Astrocyte of the cerebellum (primary cell): ENCODE data around the gene GRPR.
A peak's percentile ranks its signal among the peaks of the same experiment; 100 is the strongest.

Experiments
- DNase-seq: peaks from one replicate; pipeline ENCODE4 v3.0.0-alpha.2; 2011; ENCODE audit warnings: low read depth
- H3K4me3 ChIP-seq: 2 replicates; pipeline ENCODE4 v1.5.1; 2011; ENCODE audit warnings: mild to moderate bottlenecking, low read depth, low read length, moderate library complexity
- in situ Hi-C: cut with HindIII; loops from 2 replicates; pipeline ENCODE4 v1.10.0; 2017; ENCODE audit warnings: low sequenced_read_pairs
- TF ChIP-seq, protein P1 (sequence below): IDR thresholded peaks from 2 replicates; pipeline ENCODE4 v1.5.1; 2012; ENCODE audit warnings: low read length, low read depth, moderate library complexity, mild to moderate bottlenecking; ENCODE audit errors: missing control alignments

The GRPR gene

DNA sequence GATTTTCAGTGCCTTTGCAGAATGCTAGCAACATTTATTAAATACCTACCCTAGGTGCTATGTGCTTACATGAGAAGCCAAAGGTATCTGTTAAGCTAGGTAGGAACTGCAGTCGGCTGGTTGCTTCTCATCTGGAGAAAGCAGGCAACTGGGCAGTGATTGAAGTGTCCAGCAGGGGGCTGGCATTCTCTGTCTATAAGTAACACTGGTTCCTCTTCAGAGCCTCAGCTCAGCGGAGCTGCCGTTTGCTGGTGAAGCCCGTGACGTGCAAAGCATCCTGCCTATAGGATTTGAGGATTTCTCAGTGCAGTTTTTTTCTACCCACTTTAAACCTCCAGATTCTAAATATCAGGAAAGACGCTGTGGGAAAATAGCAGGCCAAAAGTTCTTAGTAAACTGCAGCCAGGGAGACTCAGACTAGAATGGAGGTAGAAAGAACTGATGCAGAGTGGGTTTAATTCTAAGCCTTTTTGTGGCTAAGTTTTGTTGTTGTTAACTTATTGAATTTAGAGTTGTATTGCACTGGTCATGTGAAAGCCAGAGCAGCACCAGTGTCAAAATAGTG is at the start of gene GRPR:
Gene GRPR (plus strand): TSS at position 344 of the 565 bp plus-strand sequence. CDS start 389 bp downstream, outside the sequence.
- TF ChIP-seq, protein P1, sequence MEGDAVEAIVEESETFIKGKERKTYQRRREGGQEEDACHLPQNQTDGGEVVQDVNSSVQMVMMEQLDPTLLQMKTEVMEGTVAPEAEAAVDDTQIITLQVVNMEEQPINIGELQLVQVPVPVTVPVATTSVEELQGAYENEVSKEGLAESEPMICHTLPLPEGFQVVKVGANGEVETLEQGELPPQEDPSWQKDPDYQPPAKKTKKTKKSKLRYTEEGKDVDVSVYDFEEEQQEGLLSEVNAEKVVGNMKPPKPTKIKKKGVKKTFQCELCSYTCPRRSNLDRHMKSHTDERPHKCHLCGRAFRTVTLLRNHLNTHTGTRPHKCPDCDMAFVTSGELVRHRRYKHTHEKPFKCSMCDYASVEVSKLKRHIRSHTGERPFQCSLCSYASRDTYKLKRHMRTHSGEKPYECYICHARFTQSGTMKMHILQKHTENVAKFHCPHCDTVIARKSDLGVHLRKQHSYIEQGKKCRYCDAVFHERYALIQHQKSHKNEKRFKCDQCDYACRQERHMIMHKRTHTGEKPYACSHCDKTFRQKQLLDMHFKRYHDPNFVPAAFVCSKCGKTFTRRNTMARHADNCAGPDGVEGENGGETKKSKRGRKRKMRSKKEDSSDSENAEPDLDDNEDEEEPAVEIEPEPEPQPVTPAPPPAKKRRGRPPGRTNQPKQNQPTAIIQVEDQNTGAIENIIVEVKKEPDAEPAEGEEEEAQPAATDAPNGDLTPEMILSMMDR: peak; percentile 81

GRCh38 chrX:16075087-16075486 is 48.3 kb upstream of the GRPR start:
- in situ Hi-C loops: no loop called here
- no peak for DNase-seq
- no peak overlapping the region for H3K4me3 ChIP-seq
- TF ChIP-seq, protein P1: no peak

More for the DNA sequence above, at the start of gene GRPR:
- peak; percentile 72 for DNase-seq
- in situ Hi-C loops: no loop called here
- no peak within 1 kb of the TSS for H3K4me3 ChIP-seq

DNA sequence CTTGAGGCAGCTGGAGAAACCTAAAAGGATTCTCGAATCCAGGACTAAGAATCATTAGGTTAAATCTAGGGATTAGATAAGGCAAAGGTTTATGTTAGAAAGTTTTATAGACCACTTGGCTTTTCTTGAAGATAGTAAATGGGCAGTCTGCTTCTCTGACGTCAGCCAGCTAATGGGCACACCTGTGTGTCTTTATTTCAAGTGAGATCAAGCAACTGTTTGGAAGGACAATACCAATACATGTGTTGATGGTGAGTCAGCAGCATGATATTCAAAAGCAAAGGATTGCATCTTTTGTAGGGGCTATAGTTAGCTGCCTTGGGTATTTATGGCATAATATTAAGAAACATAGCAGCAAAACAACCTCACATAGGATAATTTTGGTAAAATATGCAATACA is 46.5 kb upstream of the GRPR start:
- TF ChIP-seq, protein P1: no peak
- no peak for DNase-seq
- in situ Hi-C loops: no loop called here
- H3K4me3 ChIP-seq: no peak overlapping the region

DNA sequence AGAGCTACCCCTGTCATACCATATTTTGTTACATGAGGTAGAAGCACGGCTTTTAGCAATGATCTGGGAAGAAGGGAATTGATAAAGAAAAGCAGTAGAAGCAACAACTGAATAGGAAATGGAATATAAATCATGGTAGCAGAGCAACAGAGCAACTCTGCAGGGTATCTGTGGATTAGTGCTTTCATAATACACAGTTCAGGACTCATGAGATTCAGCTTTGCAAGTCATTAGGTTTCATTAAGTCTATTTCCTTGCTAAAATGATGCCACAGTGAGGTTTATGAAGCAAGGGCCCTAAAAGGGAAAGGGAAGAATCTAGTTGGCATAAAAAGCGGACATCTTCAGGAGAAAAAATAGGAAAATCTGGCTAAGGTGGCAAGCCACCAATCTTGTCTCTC is 45.6 kb upstream of the GRPR start:
- TF ChIP-seq, protein P1: no peak
- in situ Hi-C loops: no loop called here
- H3K4me3 ChIP-seq: no peak overlapping the region
- DNase-seq: no peak

DNA sequence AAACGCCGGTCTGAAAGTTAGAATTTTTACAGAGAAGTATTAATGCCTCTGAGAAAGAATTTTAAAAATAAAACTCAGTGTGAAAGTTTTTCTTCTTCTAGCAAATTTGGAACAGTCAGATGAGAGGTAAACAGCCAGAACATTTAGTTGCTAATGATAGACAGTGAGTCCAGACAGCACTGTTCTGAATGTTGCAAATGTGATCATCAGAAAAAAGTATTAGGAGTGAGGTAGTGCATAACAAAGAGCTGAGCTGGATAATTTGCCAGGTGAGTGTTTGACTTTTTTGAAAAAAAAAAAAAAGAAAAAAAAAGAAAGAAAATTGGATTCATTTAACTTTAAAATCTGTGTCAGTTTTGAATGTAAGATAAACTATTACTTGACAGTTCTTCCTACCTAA is 42.0 kb upstream of the GRPR start:
- TF ChIP-seq, protein P1: no peak
- no peak for DNase-seq
- no peak overlapping the region for H3K4me3 ChIP-seq
- in situ Hi-C loops: no loop called here

- in situ Hi-C loops: no loop called here
Observed at GRCh38 chrX:16082470-16083085, 40.8 kb upstream of the GRPR start.

More at GRCh38 chrX:16082470-16083085, 40.8 kb upstream of the GRPR start:
- TF ChIP-seq, protein P1: no peak
- no peak for DNase-seq
- H3K4me3 ChIP-seq: no peak overlapping the region
